ENCODE data around the gene HS3ST3A1. TPM values are rescaled to one million over a fixed set of nuclear protein-coding genes. Genes with fewer than 3 reads are reported as not detected.

The HS3ST3A1 gene
- total and polyA plus RNA-seq, 2 experiments from 2014 or later = 5.4 to 24.1 TPM

DNA sequence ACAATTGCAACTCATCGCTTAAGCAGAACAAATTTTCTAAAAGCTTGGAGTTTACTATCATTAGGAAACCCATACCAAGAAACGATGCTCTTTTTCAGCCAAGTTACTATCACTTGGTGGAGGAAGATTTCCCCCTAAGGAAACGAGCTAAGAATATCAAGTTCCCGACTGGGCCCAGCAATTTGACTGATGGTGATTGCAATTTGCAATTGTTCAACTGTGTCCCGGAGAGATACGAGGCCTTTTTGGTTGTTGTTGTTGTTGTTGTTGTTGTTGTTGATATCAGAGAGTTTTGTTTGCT lies 6.2 kb downstream of the HS3ST3A1 start:
- ATAC-seq (no peak), DNase-seq (ENCODE audit: low spot score) (no peak)
- Histone ChIP-seq H3K9me2 (ENCODE audit: insufficient read depth) (no peaks in the 10 kb centered on the region), H3K27ac (ENCODE audit: low read depth) (no peak overlapping the region), H3K4me2 (0 out of 2 replicates have a peak overlapping the region, but pooled peaks have one; percentile 1), H3K79me2 (replicated peaks; ENCODE audit: insufficient read depth) (peaks cover 47% of the 10 kb centered on the region), H3K36me3 (ENCODE audit: insufficient read depth) (no peaks in the 10 kb centered on the region), H3K27me3 (ENCODE audit: insufficient read depth) (peaks cover 17% of the 10 kb centered on the region), H2AFZ (no peak overlapping the region), H3F3A (replicated peaks; ENCODE audit: low read depth) (no peaks in the 10 kb centered on the region), H3K4me1 (ENCODE audit: insufficient read depth) (peaks cover 25% of the 10 kb centered on the region; the same call in 1 of the 2 replicates), H4K20me1 (replicated peaks; ENCODE audit: insufficient read depth) (no peaks in the 10 kb centered on the region), H3K4me3 (no peak overlapping the region)
- TF ChIP-seq EZH2 (IDR thresholded peaks at IDR 0.05; ENCODE audit: low read depth, unreplicated experiment) (no peak), REST (IDR thresholded peaks at IDR 0.05; ENCODE audit: unreplicated experiment) (no peak), CREB1 (CRISPR knock-in tag; IDR thresholded peaks at IDR 0.05; ENCODE audit: low read depth) (no peak), ZNF331 (CRISPR knock-in tag; IDR thresholded peaks at IDR 0.05; ENCODE audit: low read depth) (no peak), POLR2AphosphoS5 (IDR thresholded peaks at IDR 0.05; ENCODE audit: low read depth) (no peak), STAT1 (IDR thresholded peaks at IDR 0.05; ENCODE audit: unreplicated experiment) (no peak), ZNF114 (CRISPR knock-in tag; IDR thresholded peaks at IDR 0.05) (no peak), CTCF (conservative IDR thresholded peaks at IDR 0.05; ENCODE audit: low read depth in 2 of 2) (no peak), JUNB (IDR thresholded peaks at IDR 0.05; ENCODE audit: unreplicated experiment) (no peak)
- TF ChIP-seq, protein P1, sequence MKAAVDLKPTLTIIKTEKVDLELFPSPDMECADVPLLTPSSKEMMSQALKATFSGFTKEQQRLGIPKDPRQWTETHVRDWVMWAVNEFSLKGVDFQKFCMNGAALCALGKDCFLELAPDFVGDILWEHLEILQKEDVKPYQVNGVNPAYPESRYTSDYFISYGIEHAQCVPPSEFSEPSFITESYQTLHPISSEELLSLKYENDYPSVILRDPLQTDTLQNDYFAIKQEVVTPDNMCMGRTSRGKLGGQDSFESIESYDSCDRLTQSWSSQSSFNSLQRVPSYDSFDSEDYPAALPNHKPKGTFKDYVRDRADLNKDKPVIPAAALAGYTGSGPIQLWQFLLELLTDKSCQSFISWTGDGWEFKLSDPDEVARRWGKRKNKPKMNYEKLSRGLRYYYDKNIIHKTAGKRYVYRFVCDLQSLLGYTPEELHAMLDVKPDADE (IDR thresholded peaks at IDR 0.05) = no peak
- Mint-ChIP-seq H3K27me3 (ENCODE audit: insufficient read depth, low read depth, poor library complexity) (peaks cover 15% of the 10 kb centered on the region), H3K4me3 (no peak overlapping the region), H3K9me3 (no peaks in the 10 kb centered on the region), H3K4me1 (peaks cover 37% of the 10 kb centered on the region), H3K27ac (no peak overlapping the region), H3K36me3 (ENCODE audit: low read depth) (peaks cover 3% of the 10 kb centered on the region; the same call in 1 of the 3 replicates)
